HG03378 (cell line): Measurements from ENCODE around the gene SLC34A1.
"Not testable (repeated sequence)": the region's sequence is repeated elsewhere in the genome, so short reads cannot be mapped to it uniquely, and the experiment has no call there.

ENCODE experiments used
- ATAC-seq: cut with Tn5 transposase; IDR thresholded peaks from one replicate; pipeline ENCODE4 v1.9.1; 2021; ENCODE audit warnings: mild to moderate bottlenecking, moderate library complexity; ENCODE audit not compliant: unreplicated experiment

Gene SLC34A1

DNA sequence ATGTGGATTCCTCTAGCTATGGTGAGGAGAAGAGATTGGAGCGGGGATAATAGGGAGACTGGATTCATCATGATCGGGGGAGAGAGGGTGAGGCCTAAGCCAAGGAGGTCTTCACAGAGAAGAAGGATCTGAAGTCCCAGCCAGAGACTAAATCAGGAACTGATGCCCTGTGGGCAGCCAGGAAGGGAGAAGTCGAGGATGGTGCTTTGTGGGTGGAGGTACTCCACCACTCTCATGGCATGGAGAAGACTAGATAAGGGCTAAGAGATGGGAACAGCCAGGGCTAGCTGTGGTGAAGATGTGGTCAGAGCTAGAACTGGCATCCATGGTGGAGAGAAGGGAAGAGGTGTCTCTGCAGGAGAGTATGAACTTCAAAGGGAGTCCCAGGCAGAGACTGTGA is 29.5 kb upstream of the SLC34A1 start:
- ATAC-seq, result no peak

GRCh38 chr5:177355162-177355867 is 28.9 kb upstream of the SLC34A1 start:
- ATAC-seq, result no peak

- ATAC-seq, result no peak
These were observed 28.4 kb upstream of the SLC34A1 start for GRCh38 chr5:177355868-177356168.

DNA sequence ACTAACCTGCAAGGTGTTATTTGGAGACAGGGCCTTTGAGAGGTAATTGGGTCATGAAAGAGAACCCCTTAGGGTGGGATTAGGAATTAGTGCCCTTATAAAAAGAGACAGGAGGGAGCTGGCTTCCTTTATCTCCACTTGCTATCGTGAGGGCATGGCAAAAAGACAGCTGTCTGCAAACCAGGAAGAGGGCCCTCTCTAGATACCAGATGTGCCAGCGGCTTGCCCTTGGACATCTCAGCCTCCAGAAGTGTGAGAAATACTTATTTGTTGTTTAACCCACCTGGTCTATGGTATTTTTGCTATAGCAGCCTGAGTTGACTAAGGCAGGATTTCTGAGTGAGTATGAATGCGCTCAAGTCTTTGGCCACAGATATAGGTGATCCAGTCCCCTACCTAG is 27.5 kb upstream of the SLC34A1 start:
- no peak for ATAC-seq

GRCh38 chr5:177357146-177357458 is 27.1 kb upstream of the SLC34A1 start:
- no peak for ATAC-seq

DNA sequence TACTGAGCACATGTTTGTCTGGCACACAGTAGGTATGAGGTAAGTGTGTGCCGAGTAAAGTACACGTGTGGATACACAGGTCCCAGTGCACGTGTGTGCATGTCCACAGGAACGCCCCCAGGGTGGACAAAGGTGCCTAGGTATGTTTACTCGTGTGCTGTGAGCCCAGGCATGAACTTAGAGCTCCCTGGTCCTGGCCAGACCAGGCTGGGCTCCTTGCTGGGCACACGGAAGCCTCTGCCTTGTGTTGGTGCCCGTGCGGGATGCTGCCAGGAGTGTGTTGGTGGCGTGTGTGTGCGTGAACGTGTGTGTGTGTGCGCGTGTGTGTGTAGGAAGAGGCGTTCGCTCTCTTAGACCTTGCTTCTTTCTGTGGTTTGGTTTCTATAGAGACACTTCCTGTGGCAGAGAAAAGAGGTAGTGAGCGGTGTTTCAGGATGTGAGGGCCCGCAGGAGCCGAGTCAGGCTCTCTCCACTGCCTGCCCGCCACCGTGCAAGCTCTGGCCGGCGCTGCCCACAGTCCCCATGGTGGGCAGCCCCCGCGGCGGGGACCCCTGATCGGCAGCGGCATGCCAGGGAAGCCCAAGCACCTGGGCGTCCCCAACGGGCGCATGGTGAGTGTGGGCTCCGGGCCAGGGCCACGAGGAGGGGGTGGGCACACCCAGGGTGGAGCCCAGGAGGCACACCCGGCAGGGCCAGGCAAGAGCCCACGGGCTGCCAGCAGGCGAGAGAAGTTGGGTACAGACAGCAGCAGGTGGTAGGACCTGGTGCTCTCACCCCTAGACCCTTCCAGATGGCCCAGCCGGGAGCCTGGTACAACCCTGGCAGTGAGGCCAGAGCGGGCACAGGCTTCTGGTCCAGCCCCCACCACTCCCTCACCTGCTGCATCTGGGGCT is 26.5 kb upstream of the SLC34A1 start, which contains the start of gene RGS14:
TSS of gene RGS14 (plus strand) at position 466 of the 893 bp plus-strand sequence. CDS start at position 567, 101 bp downstream.
- peak; percentile 78 for ATAC-seq

DNA sequence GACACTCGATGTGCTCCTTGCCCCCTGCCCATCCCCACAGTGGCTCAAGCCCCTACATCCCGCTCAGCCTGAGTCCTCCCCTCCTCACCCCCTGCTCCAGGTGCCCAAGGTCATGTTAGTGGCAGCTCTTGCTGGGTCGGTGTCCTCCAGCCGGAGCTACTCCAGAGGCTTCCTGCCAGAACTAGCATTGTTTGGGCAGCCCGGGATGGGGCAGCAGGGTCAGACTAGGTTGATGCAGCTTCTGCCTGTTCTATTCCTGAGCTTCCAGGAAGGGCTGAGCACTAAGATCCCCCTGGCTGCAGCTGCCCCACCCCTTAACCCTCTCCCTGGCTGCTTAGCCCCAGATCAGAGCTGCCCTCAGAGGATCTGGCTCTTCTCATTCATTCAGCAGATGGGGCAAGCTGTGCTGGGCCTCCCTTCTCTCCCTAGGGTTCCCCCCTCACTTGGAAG is 25.8 kb upstream of the SLC34A1 start:
- ATAC-seq, result no peak

- ATAC-seq, result no peak
These were observed 24.8 kb upstream of the SLC34A1 start for GRCh38 chr5:177359451-177359851.

GRCh38 chr5:177359860-177360259 is 24.4 kb upstream of the SLC34A1 start:
- no peak for ATAC-seq

- ATAC-seq, result not testable (repeated sequence)
These were observed 23.5 kb upstream of the SLC34A1 start for GRCh38 chr5:177360740-177361139.

GRCh38 chr5:177361418-177362291 is 22.6 kb upstream of the SLC34A1 start:
- no peak for ATAC-seq

DNA sequence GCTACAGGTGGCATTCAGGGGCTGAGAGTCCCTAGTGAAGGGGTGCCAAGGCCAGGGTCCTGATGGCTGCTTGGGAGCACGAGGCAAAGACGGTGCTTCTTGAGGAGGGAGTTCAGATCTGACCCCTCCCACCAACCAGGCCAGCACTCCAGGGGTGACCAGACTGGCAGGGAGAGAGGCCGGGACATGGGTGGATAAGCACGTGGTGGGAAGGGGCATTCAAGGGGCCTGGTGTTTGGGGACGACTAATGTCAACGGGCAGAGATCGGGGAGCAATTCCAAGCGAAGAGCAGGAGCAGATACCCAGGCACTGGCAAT is 22.0 kb upstream of the SLC34A1 start:
- ATAC-seq, result no peak

DNA sequence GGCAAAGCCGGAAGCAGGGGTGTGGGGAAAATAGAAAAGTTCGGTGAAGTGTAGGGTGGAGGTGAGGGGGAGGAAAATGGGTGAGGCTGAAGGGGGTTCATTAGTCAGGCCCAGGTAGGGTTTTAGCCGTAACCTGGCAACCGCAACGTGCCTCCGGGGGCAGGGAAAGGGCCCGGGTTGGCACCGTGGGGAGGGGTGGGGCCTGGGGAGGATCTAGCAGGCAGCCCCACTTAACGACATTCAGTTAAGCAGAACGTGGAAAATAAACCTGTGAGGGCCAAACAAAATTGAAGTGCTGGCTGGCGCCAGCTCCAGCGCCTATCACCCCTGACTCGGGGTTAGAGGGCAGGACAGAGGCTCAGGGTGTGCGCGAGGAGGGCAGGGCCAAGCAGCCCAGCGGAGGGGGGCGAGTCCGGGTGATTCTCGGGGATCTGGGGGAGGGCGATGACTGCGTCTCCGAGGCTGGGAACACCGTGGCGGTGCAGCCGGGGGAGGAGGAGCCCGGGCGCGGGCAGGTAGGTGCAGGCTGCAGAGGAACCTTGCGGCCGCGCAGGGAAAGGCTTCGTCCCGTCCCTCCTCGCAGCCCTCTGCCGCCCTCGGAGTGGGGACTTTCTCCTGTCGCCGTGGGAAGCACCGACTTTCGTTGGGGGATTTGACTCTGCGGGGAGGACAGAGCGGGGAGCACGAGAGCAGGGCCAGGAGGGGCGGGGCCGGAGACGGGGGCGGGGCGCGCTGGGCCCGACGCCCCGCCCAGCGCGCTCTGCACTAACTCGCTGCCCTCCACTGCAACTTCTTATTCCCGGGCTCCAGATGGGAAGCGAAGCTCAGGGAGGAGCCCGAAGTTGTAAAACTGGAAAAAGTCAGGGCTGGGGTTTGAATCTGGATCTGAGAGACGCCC is 21.4 kb upstream of the SLC34A1 start:
- ATAC-seq, result no peak

DNA sequence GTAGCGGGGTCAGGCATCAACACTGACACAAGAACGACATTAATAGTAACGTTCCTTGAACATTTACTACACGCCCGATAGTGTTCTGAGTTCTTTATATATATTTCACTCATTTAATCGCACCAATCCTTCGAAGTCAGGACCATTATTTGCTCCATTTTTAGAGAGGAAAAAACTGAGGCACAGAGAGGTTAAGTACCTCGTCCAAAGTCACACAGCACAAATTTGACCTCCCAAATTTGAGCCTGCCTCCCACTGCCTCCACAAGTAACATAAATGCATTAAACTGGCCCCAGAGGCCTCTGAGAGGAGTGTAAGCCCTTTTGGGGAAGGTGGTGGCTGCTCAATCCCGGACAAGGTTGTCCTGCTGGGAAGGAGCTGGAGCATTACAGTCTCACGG is 20.7 kb upstream of the SLC34A1 start:
- no peak for ATAC-seq

GRCh38 chr5:177364159-177364962 is 19.9 kb upstream of the SLC34A1 start:
- ATAC-seq, result peak; percentile 39

DNA sequence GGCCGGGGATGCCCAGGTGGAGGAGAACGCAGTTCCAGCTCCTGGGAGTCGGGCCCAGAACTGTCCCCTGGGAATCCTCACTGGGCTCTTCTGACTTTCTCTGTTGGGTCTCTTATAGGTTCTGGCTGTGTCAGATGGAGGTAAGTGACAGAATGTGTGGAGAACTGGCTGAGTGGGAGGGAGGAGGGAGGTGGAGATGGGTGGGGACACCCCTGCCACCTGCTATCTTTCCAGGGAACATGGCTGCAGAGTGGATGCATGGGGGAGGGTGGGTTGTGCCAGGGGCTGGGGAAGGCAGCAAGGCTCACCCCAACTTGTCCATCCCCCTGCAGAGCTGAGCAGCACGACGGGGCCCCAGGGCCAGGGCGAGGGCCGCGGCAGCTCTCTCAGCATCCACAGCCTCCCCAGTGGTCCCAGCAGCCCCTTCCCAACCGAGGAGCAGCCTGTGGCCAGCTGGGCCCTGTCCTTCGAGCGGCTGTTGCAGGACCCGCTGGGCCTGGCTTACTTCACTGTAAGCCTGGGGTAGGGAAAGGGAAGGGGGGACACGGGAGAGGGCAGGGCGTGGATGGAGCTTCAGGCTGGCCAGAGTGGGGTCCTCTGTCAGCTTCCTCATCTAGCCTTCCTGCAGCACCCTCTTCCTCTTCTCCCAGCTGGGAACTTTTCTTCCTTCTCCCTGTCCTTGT is 18.2 kb upstream of the SLC34A1 start:
- no peak for ATAC-seq

GRCh38 chr5:177366528-177367322 is 17.5 kb upstream of the SLC34A1 start:
- no peak for ATAC-seq

GRCh38 chr5:177367323-177367848 is 16.8 kb upstream of the SLC34A1 start:
- no peak for ATAC-seq
